Ovary (tissue), 3 donors: Measurements from ENCODE around the gene TOP3A.

Source experiments
- POLR2A ChIP-seq: fragments of 450-650 bp; IDR thresholded peaks from one replicate; pipeline ENCODE4 v1.6.1; 2017; ENCODE audit warnings: antibody characterized with exemption, mild to moderate bottlenecking, moderate library complexity
- TF ChIP-seq, protein P1 (sequence below), 3 donors: fragments of 450-650 bp in 2 of 3; fragments of 200-600 bp in 1 of 3; IDR thresholded peaks; one replicate each; pipeline versions ENCODE4 v1.5.1 to v1.8.0; 2016 to 2022; ENCODE audit warnings: antibody characterized with exemption in 3 of 3, mild to moderate bottlenecking in 1 of 3
- donor health status: DM: no; HTN: no; CAD: no.

DNA sequence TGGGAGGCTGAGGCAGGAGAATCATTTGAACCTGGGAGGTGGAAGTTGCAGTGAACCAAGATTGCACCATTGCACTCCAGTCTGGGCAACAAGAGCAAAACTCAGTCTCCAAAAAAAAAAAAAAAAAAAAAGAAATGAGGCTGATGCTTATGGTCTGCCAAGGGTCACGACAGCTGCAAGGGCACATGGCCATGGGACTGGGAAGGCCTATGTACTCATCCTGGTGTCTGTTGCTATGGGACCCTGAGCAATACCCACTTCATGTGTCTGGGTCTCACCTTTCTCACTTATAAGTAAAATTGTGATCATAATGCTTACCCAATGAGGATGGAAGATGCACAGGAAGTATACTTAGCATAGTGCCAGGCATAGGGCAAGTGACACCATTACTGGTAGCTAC, 37.7 kb downstream of the TOP3A start:
- TF ChIP-seq, protein P1, sequence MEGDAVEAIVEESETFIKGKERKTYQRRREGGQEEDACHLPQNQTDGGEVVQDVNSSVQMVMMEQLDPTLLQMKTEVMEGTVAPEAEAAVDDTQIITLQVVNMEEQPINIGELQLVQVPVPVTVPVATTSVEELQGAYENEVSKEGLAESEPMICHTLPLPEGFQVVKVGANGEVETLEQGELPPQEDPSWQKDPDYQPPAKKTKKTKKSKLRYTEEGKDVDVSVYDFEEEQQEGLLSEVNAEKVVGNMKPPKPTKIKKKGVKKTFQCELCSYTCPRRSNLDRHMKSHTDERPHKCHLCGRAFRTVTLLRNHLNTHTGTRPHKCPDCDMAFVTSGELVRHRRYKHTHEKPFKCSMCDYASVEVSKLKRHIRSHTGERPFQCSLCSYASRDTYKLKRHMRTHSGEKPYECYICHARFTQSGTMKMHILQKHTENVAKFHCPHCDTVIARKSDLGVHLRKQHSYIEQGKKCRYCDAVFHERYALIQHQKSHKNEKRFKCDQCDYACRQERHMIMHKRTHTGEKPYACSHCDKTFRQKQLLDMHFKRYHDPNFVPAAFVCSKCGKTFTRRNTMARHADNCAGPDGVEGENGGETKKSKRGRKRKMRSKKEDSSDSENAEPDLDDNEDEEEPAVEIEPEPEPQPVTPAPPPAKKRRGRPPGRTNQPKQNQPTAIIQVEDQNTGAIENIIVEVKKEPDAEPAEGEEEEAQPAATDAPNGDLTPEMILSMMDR (IDR thresholded peaks at IDR 0.05), result no peak
- TF ChIP-seq POLR2A, result no peak
